Heart left ventricle (tissue), 13 donors: ENCODE data around the gene SNX19.

ENCODE experiments used
- POLR2A ChIP-seq, 2 donors: fragments of 450-650 bp; IDR thresholded peaks; one replicate each; pipeline ENCODE4 v1.6.1; 2017; ENCODE audit warnings: antibody characterized with exemption in 2 of 2, mild to moderate bottlenecking in 2 of 2, moderate library complexity in 2 of 2
- TF ChIP-seq, protein P1 (sequence below), 12 donors: fragments of 200-600 bp; sonication (generic) in 4 of 12; IDR thresholded peaks; one replicate each; pipeline versions ENCODE4 v1.5.0 to v1.8.0; 2018 to 2022; ENCODE audit warnings: antibody characterized with exemption in 12 of 12, mild to moderate bottlenecking in 5 of 12
- donor health status: ischemic (EF 13 %, LVEDD 7.1; RV severe dilation, severe dysfunction).
- donor health status: DM: no; HTN: yes; CAD: no.
- donor health status: DM: no; HTN: no; CAD: no.
- donor health status: ischemic (EF 25% LVEDD 6.9; RV normal size, moderate dysfunction).
- donor health status: ischemic (EF 25% LVEDD 5.7; RV mildly dilated, moderate dysfunction).
- donor health status: ischemic (EF 35%, LVEDD 5.7; RV mildly dilated, moderate dysfunction).
- donor health status: nonischemic (EF 11% LVEDD 7.7; RV severe dilation, severe dysfunction).
- donor health status: DM: yes; HTN: yes; CAD: no.
- donor health status: PGD.
- donor health status: ischemic (EF 29% LVEDD 5.4; RV normal size, mild dysfunction).
- donor health status: nonischemic (EF 23%, LVEDD 6.1; RV moderate dilation, normal function).

- TF ChIP-seq, protein P1, sequence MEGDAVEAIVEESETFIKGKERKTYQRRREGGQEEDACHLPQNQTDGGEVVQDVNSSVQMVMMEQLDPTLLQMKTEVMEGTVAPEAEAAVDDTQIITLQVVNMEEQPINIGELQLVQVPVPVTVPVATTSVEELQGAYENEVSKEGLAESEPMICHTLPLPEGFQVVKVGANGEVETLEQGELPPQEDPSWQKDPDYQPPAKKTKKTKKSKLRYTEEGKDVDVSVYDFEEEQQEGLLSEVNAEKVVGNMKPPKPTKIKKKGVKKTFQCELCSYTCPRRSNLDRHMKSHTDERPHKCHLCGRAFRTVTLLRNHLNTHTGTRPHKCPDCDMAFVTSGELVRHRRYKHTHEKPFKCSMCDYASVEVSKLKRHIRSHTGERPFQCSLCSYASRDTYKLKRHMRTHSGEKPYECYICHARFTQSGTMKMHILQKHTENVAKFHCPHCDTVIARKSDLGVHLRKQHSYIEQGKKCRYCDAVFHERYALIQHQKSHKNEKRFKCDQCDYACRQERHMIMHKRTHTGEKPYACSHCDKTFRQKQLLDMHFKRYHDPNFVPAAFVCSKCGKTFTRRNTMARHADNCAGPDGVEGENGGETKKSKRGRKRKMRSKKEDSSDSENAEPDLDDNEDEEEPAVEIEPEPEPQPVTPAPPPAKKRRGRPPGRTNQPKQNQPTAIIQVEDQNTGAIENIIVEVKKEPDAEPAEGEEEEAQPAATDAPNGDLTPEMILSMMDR (IDR thresholded peaks at IDR 0.05) = no peak
- no peak for TF ChIP-seq POLR2A (IDR thresholded peaks at IDR 0.05)
These were observed 41.9 kb downstream of the SNX19 start for GRCh38 chr11:130874396-130874795.
